HG03175 (cell line): Measurements from ENCODE around the gene CLTCL1.
A peak's percentile ranks its signal among the peaks of the same experiment; 100 is the strongest.
"Not testable (repeated sequence)": the region's sequence is repeated elsewhere in the genome, so short reads cannot be mapped to it uniquely, and the experiment has no call there.

ENCODE experiments used
- ATAC-seq: cut with Tn5 transposase; IDR thresholded peaks from one replicate; pipeline ENCODE4 v1.9.1; 2021; ENCODE audit warnings: mild to moderate bottlenecking, moderate library complexity; ENCODE audit not compliant: unreplicated experiment

Gene CLTCL1

GRCh38 chr22:19291580-19292457 lies at the start of gene CLTCL1:
Gene CLTCL1 (minus strand): TSS chr22:19291719. CDS start chr22:19291641, 78 bp downstream.
- peak; percentile 49 for ATAC-seq

- no peak for ATAC-seq
Measured at GRCh38 chr22:19337137-19337536, 45.6 kb upstream of the CLTCL1 start.

- ATAC-seq, result no peak
Measured at GRCh38 chr22:19336133-19337075, 44.9 kb upstream of the CLTCL1 start.

DNA sequence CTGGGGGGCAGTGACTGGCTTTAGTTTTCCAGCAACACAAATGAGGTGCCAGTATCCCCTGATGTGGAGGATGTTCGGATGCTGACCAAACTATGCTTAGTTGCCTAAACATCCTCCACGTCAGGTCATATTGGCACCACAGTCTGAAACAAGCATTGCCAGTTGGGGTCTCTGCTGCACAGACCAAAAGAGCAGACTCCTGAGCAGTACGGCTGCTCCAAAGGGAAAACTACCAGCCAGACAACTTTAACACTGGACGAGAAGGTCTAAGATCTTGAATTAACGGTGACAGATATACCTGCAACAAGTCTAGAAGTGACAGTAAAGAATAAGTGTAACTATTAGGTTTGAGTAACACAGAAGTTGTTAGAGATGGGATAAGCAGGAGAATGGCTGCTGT lies 40.5 kb upstream of the CLTCL1 start:
- no peak for ATAC-seq

DNA sequence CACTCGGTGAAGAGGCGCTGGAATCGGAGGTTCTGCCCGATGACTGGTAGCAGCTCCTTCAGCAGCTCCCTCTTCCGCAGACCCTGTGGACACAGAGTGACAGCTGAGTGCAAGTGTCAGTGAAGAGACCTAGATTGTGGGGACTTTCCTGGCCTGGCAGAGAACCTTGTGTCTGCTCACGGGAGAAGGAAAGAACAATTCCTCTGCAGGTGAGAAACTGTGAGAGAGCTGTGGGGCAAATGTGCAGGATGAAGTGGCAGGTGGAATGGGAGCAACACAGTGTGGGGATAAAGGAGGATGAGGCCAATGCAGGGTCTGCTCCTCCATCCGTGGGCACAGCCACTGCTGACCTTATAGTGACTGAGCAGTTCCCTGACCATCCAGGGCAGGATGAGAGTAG lies 40.0 kb upstream of the CLTCL1 start:
- ATAC-seq, result no peak

DNA sequence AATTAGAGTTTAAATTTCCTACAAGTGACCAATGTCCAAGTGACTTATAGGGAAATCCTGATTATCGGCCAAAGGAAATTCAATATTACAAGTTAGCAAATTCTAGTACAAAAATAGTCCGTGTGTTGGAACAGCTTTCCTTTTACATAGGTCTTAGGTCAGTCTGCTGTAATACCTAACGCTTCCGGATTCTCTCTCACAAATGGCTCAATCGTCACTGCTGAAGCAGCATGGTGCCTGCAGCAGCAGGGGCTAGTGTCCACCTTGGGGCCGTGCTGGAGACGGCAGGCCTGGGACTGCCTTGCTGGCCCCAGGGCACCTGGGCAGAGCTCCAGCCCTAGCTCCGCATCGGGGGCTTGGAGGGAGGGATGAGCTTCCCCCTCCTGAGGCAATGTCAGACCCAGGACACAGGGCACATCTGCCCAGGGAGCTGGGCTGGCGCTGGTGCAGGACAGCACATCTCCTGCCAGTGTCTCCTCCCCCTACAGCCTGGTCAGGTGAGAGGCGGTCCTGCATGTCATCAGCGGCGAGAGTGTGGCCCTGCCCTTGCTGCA lies 39.4 kb upstream of the CLTCL1 start:
- ATAC-seq, result no peak

DNA sequence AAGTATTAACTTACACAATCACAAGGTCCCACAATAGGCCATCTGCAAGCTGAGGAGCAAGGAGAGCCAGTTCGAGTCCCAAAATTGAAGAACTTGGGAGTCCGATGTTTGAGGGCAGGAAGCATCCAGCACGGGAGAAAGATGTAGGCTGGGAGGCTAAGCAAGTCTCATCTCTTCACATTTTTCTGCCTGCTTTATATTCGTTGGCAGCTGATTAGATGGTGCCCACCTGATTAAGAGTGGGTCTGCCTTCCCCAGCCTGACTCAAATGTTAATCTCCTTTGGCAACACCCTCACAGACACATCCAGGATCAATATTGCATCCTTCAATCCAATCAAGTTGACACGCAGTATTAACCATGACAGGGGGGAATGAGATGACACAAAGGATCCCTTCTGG lies 38.7 kb upstream of the CLTCL1 start:
- ATAC-seq, result not testable (repeated sequence)

DNA sequence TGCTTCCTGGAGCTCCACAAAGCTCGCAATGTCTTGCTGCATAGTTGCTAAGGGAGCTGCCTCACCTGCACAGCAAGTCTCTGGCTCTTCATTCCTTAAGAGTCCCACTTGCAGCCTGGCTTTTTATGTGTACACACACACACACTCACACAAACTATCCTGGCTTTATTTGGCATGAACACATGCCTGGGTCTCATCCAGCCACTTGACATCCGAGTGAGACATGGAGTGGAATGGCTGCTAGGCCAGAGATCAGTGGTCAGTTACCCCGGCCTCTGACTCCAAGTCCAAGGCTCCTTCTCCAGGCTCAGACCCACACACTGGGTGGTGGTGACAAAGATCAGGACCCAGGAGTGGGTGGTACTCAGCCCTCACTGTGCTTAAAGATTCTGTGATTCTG lies 37.9 kb upstream of the CLTCL1 start:
- ATAC-seq, result no peak

- ATAC-seq, result no peak
Measured at GRCh38 chr22:19325296-19325948, 33.9 kb upstream of the CLTCL1 start.

- ATAC-seq, result not testable (repeated sequence)
Measured at GRCh38 chr22:19323420-19323819, 31.9 kb upstream of the CLTCL1 start.

DNA sequence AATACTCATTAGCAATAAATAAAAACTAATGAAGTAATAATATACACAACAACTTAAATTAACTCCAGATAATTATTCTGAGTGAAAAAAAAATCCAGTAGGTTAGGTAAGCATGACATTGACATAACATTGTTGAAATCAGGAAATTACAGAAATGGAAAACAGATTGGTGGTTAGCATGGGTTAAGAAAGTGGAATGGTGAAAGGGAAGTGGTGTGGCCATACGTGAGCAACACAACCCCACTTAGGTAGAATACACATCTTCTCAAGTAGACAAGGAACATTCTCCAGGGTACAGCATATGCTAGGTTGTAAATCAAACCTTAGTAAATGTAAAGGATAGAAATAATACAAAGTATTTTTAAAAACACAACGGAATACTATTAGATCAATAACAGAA lies 30.2 kb upstream of the CLTCL1 start:
- no peak for ATAC-seq

- not testable (repeated sequence) for ATAC-seq
Measured at GRCh38 chr22:19320136-19320535, 28.6 kb upstream of the CLTCL1 start.

DNA sequence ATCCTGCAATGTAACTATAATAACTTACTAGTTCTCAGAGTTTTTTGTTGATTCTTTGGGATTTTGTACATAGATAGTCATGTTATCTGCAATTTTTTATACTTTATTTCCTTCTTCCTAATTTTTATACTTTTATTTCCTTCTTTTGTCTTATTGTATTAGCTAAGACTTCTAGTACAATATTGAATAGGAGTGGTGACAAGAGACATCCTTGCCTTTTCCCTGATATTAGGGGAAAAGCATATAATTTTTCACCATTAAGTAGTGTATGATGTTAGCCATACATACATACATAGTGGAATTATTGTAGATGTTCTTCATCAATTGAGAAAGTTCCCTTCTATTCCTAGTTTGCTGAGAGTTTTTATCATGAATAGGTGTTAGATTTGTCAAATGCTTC lies 27.8 kb upstream of the CLTCL1 start:
- ATAC-seq, result no peak

DNA sequence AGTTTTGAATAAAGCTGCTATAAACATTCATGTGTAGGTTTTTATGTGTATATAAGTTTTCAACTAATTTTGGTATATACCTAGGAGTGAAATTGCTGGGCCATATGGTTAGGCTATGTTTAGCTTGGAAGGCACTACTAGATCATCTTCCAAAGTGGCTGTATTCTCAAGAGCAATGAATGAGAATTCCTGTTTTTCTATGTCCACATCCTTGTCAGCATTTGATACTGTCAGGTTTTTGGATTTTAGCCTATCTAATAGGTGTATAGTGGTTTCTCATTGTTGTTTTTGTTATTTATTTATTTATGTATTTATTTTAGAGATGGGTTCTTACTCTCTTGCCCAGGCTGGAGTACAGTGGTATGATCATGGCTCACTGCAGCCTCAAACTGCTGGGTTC lies 26.3 kb upstream of the CLTCL1 start:
- no peak for ATAC-seq

DNA sequence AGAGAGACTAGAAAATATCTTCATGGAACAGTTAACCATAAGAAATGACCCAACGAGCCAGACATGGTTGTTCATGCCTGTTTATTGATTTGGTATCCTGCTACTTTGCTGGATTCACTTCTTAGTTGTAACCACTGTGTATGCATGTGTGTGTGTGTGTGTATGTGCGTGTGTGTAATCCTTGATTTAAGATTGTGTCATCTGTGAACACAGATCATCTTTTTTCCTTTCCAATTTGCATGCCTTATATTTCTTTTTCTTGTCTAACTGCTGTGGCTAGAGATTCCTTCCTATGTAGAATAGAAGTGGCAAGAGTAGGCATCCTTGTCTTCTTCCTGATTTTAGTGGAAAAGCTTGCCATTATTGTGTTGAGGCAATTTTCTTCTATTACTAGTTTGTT lies 16.4 kb upstream of the CLTCL1 start:
- no peak for ATAC-seq

DNA sequence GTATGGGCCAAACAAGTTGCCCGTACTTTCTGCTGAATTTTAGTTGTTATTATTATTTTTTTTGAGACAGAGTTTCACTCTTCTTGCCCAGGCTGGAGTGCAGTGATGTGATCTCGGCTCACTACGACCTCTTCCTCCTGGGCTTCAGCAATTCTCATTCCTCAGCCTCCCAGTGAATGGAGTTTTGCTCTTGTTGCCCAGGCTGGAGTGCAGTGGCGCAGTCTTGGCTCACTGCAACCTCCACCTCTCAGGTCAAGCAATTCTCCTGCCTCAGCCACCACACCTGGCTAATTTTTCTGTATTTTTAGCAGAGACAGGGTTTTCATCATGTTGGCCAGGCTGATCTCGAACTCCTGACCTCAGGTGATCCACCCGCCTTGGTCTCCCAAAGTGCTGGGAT lies 15.0 kb upstream of the CLTCL1 start:
- not testable (repeated sequence) for ATAC-seq

GRCh38 chr22:19304547-19304946 lies 13.0 kb upstream of the CLTCL1 start:
- no peak for ATAC-seq

DNA sequence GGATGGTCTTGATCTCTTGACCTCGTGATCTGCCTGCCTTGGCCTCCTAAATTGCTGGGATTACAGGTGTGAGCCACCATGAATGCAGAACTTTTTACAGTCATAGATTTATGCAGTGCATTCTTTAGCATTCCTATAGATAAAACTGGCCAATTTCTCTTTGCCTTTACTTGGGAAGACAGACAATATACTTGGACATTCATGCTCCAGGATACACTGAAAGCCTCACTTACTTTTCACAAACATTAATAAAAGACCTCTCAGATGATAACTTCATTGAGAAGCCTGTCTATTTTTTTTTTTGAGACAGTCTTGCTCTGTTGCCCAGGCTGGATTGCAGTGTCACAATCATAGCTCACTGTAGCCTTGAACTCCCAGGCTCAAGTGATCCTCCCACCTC lies 12.3 kb upstream of the CLTCL1 start:
- no peak for ATAC-seq

GRCh38 chr22:19295733-19296132 lies 4.2 kb upstream of the CLTCL1 start:
- no peak for ATAC-seq

GRCh38 chr22:19292458-19293230 lies 1.1 kb upstream of the CLTCL1 start:
- no peak for ATAC-seq
